HepG2 (cell line): Measurements from ENCODE around the gene MT1G. TPM values are rescaled to one million over a fixed set of nuclear protein-coding genes. Genes with fewer than 3 reads are reported as not detected.

Experiments used
- MED8 ChIP-seq: sonication (generic); formaldehyde crosslinking; IDR thresholded peaks from 2 replicates; pipeline ENCODE4 v1.8.1; 2023; ENCODE audit warnings: mild to moderate bottlenecking, missing genetic modification reagents; ENCODE audit not compliant: insufficient replicate concordance
- POLR2G ChIP-seq: fragments of 200-400 bp; formaldehyde crosslinking; IDR thresholded peaks from 2 replicates; pipeline ENCODE4 v1.6.1; 2018; ENCODE audit warnings: mild to moderate bottlenecking, low read depth, low read length, moderate library complexity
- RFXAP ChIP-seq: sonication (generic); formaldehyde crosslinking; IDR thresholded peaks from 2 replicates; pipeline ENCODE4 v1.4.0; 2020; ENCODE audit warnings: missing genetic modification reagents, borderline replicate concordance
- ZBTB38 ChIP-seq: sonication (generic); formaldehyde crosslinking; IDR thresholded peaks from 2 replicates; pipeline ENCODE4 v1.5.1; 2020; ENCODE audit warnings: mild to moderate bottlenecking, missing genetic modification reagents
- ZNF292 ChIP-seq: sonication (generic); formaldehyde crosslinking; IDR thresholded peaks from 2 replicates; pipeline ENCODE4 v1.8.1; 2022; ENCODE audit warnings: mild to moderate bottlenecking, low read depth, missing genetic modification reagents, borderline replicate concordance
- ZNF317 ChIP-seq: sonication (generic); formaldehyde crosslinking; IDR thresholded peaks from 2 replicates; pipeline ENCODE4 v1.5.0; 2020; ENCODE audit warnings: mild to moderate bottlenecking, missing genetic modification reagents
- ZNF343 ChIP-seq: sonication (generic); formaldehyde crosslinking; IDR thresholded peaks from 2 replicates; pipeline ENCODE4 v1.4.0; 2020; ENCODE audit warnings: mild to moderate bottlenecking, missing genetic modification reagents
- ZNF558 ChIP-seq: sonication (generic); formaldehyde crosslinking; IDR thresholded peaks from 2 replicates; pipeline ENCODE4 v1.9.0; 2022; ENCODE audit warnings: mild to moderate bottlenecking, missing genetic modification reagents, borderline replicate concordance
- polyA plus RNA-seq, 8 experiments: library from polyadenylated mRNA; depleted of rRNA in 3 of 8; stranded (reverse) in 7 of 8; unstranded in 1 of 8; fragments of >200 nt; fragmentation: Illumina TruSeq in 4 of 8; extraction: Trizol in 4 of 8; gene quantifications; 2 replicates each; pipeline versions ENCODE4 v1.2.1 to v1.2.3, GENCODE V29; 2011 to 2016; ENCODE audit warnings: low read depth in 4 of 8, missing spikeins in 1 of 8, mixed read lengths in 1 of 8; ENCODE audit not compliant: insufficient read depth in 1 of 8
- total RNA-seq, 5 experiments: library from RNA; depleted of rRNA; stranded (reverse); fragments of >200 nt; fragmentation: Illumina TruSeq; extraction: Trizol; gene quantifications; 2 replicates each; pipeline ENCODE4 v1.2.3, GENCODE V29; 2016; ENCODE audit warnings: low read depth in 1 of 5
- TF ChIP-seq, protein P1 (sequence below): sonication (generic); formaldehyde crosslinking; IDR thresholded peaks from 2 replicates; pipeline ENCODE4 v1.4.0; 2020; ENCODE audit warnings: missing genetic modification reagents, borderline replicate concordance
- TF ChIP-seq, protein P2 (sequence below): IDR thresholded peaks from 2 replicates; pipeline ENCODE4 v1.6.1; 2018; ENCODE audit warnings: missing genetic modification reagents
- TF ChIP-seq, protein P3 (sequence below): sonication (generic); formaldehyde crosslinking; IDR thresholded peaks from 2 replicates; pipeline ENCODE4 v1.4.0; 2020; ENCODE audit warnings: mild to moderate bottlenecking, missing genetic modification reagents
- TF ChIP-seq, protein P4 (sequence below): sonication (generic); formaldehyde crosslinking; IDR thresholded peaks from 2 replicates; pipeline ENCODE4 v1.5.0; 2020; ENCODE audit warnings: missing genetic modification reagents

The MT1G gene
- total and polyA plus RNA-seq, 2 of the 13 experiments (the other 11 are each of a cell fraction or from before 2014, with no cell fraction given), result 3.6 to 377 TPM

DNA sequence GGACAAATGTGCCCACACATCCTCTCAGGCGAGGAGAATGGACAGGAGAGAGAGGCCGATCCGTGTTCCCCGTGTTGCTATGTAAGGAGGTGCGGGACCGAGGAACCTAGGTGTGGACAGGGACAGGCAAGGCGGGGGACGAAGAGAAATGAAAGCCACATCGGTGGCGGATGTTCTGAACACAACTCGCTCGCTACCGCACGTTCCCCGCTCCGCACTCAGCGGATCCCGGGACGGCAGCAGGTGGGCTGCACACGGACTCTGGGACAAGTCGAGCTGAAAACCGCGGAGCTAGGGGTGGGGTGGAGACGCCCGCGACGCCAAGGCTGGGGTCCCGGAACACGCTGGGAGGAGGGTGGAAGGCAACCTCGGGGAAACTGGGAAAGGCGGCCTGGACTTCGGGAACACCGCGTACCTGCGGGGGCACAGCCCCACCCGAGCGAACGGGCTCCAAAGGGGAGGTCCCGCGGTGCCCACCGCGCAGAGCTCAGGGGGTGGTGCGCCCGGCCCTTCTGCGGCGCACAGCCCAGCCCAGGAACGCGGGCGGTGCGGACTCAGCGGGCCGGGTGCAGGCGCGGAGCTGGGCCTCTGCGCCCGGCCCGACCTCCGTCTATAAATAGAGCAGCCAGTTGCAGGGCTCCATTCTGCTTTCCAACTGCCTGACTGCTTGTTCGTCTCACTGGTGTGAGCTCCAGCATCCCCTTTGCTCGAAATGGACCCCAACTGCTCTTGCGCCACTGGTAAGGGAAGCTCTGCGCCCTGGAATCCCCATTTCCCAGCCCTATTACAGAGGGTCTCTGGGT, 42.5 kb downstream of the MT1G start, which contains the start of gene MT1E (continued):
- TF ChIP-seq, protein P1, sequence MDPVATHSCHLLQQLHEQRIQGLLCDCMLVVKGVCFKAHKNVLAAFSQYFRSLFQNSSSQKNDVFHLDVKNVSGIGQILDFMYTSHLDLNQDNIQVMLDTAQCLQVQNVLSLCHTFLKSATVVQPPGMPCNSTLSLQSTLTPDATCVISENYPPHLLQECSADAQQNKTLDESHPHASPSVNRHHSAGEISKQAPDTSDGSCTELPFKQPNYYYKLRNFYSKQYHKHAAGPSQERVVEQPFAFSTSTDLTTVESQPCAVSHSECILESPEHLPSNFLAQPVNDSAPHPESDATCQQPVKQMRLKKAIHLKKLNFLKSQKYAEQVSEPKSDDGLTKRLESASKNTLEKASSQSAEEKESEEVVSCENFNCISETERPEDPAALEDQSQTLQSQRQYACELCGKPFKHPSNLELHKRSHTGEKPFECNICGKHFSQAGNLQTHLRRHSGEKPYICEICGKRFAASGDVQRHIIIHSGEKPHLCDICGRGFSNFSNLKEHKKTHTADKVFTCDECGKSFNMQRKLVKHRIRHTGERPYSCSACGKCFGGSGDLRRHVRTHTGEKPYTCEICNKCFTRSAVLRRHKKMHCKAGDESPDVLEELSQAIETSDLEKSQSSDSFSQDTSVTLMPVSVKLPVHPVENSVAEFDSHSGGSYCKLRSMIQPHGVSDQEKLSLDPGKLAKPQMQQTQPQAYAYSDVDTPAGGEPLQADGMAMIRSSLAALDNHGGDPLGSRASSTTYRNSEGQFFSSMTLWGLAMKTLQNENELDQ (CRISPR knock-in tag), result peak; percentile 41; the same call in 1 of the 2 replicates
- TF ChIP-seq MED8 (CRISPR knock-in tag) (no peak), ZNF558 (CRISPR knock-in tag) (peak; percentile 75; the same call in 1 of the 2 replicates), POLR2G (peak; percentile 98), ZNF292 (peak; percentile 47; the same call in 1 of the 2 replicates), ZNF317 (CRISPR knock-in tag) (0 out of 2 replicates have a peak, but pooled peaks have one; percentile 9), RFXAP (no peak), ZBTB38 (CRISPR knock-in tag) (peak; percentile 94), ZNF343 (peak; percentile 35; the same call in 1 of the 2 replicates)
- TF ChIP-seq, protein P2, sequence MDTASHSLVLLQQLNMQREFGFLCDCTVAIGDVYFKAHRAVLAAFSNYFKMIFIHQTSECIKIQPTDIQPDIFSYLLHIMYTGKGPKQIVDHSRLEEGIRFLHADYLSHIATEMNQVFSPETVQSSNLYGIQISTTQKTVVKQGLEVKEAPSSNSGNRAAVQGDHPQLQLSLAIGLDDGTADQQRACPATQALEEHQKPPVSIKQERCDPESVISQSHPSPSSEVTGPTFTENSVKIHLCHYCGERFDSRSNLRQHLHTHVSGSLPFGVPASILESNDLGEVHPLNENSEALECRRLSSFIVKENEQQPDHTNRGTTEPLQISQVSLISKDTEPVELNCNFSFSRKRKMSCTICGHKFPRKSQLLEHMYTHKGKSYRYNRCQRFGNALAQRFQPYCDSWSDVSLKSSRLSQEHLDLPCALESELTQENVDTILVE (CRISPR knock-in tag), result no peak
- TF ChIP-seq, protein P3, sequence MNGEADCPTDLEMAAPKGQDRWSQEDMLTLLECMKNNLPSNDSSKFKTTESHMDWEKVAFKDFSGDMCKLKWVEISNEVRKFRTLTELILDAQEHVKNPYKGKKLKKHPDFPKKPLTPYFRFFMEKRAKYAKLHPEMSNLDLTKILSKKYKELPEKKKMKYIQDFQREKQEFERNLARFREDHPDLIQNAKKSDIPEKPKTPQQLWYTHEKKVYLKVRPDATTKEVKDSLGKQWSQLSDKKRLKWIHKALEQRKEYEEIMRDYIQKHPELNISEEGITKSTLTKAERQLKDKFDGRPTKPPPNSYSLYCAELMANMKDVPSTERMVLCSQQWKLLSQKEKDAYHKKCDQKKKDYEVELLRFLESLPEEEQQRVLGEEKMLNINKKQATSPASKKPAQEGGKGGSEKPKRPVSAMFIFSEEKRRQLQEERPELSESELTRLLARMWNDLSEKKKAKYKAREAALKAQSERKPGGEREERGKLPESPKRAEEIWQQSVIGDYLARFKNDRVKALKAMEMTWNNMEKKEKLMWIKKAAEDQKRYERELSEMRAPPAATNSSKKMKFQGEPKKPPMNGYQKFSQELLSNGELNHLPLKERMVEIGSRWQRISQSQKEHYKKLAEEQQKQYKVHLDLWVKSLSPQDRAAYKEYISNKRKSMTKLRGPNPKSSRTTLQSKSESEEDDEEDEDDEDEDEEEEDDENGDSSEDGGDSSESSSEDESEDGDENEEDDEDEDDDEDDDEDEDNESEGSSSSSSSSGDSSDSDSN (CRISPR knock-in tag), result peak; percentile 55; the same call in 1 of the 2 replicates
- TF ChIP-seq, protein P4, sequence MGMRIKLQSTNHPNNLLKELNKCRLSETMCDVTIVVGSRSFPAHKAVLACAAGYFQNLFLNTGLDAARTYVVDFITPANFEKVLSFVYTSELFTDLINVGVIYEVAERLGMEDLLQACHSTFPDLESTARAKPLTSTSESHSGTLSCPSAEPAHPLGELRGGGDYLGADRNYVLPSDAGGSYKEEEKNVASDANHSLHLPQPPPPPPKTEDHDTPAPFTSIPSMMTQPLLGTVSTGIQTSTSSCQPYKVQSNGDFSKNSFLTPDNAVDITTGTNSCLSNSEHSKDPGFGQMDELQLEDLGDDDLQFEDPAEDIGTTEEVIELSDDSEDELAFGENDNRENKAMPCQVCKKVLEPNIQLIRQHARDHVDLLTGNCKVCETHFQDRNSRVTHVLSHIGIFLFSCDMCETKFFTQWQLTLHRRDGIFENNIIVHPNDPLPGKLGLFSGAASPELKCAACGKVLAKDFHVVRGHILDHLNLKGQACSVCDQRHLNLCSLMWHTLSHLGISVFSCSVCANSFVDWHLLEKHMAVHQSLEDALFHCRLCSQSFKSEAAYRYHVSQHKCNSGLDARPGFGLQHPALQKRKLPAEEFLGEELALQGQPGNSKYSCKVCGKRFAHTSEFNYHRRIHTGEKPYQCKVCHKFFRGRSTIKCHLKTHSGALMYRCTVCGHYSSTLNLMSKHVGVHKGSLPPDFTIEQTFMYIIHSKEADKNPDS (CRISPR knock-in tag), result no peak
